Activated T-helper 9 cell treated with anti-CD3 and anti-CD28 coated beads, Interleukin-2, amount 50 U/mL, for 16 hours (primary cell): ENCODE results near the gene NME7.
"Not testable (repeated sequence)": the region's sequence is repeated elsewhere in the genome, so short reads cannot be mapped to it uniquely, and the experiment has no call there.

Experiments used
- DNase-seq: peaks from one replicate; pipeline ENCODE4 v3.0.0-alpha.2; 2020; ENCODE audit warnings: low read depth

NME7 gene

DNA sequence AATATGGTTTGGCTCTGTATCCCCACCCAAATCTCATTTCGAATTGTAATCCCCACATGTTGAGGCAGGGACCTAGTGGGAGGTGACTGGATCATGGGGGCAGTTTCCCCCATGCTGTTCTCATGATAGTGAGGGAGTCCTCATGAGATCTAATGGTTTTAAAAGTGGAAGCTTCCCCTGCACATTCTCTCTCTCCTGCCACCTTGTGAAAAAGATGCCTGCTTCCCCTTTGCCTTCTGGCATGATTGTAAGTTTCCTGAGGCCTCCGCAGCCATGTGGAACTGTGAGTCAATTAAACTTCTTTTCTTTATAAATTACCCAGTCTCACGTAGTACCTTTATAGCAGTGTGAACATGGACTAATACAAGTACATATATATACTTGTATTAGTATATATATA is 25.5 kb downstream of the NME7 start:
- DNase-seq: not testable (repeated sequence)

DNA sequence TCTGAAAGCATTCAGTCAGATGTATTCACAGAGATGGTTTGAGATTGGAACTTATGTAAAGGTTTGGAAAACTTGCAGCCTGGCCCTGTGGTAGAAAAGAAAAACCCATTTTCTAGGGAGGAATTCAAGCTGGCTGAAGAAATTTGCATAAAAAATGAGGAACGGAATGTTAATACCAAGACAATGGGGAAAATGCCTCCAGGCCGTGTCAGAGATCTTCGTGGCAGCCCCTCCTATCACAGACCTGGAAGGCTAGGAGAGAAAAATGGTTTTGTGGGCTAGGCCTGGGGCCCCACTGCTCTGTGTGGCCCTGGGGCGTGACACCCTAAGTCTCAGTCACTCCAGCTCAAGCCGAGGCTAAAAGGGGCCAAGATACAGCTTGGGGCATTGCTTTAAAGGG is 26.7 kb downstream of the NME7 start:
- no peak for DNase-seq

DNA sequence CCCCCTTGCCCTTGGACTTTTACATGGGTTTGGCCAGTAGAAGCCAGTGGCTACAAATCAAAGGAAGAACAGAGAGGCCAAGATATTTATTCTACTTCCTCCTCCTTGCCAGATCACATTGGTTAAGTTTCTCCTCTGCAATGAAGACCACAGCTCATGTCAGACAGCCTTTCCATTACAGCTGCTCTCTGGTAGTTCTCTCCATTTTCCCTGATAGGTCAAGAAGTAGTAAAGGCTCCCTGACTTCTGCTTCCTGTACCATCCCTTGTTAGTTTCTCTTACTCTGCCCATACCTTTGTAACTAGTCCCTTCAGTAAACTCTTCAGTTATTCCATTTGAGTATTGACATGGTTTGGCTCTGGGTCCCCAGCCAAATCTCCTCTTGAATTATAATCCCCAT is 27.8 kb downstream of the NME7 start:
- no peak for DNase-seq

DNA sequence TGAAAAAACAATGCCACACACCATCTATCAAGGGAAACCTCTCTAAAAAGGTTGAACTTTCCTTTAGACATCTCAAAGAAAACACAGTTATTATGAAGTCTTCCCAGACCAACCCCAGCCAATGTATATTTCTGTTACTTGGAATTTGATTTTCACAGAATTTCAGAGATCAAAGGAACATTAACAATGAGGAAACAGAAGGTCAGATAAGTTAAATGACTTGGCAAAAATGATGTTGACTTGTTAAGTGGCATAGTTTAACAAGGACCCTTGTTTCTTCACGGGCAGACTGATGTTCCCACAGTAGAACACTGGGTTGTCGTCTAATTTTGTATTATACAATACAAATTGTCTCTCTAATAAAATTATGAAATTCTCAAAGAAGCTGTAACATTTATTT is 29.0 kb downstream of the NME7 start:
- no peak for DNase-seq

DNA sequence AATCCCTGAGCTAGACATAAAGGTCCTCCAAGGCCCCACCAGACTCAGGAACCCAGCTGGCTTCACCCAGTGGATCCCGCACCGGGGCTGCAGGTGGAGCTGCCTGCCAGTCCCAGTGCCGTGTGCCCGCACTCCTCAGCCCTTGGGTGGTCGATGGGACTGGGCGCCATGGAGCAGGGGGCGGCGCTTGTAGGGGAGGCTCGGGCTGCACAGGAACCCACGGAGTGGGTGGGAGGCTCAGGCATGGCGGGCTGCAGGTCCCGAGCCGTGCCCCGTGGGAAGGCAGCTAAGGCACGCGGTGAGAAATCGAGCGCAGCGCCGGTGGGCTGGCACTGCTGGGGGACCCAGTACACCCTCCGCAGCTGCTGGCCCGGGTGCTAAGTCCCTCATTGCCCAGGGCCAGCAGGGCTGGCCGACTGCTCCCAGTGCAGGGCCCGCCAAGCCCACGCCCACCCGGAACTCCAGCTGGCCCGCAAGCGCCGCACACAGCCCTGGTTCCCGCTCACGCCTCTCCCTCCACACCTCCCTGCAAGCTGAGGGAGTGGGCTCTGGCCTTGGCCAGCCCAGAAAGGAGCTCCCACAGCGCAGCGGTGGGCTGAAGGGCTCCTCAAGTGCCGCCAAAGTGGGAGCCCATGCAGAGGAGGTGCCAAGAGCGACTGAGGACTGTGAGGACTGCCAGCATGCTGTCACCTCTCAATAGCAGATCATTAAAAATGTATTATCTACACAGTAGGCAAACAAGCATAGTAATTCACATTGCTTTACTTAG is 30.5 kb downstream of the NME7 start:
- DNase-seq: not testable (repeated sequence)

DNA sequence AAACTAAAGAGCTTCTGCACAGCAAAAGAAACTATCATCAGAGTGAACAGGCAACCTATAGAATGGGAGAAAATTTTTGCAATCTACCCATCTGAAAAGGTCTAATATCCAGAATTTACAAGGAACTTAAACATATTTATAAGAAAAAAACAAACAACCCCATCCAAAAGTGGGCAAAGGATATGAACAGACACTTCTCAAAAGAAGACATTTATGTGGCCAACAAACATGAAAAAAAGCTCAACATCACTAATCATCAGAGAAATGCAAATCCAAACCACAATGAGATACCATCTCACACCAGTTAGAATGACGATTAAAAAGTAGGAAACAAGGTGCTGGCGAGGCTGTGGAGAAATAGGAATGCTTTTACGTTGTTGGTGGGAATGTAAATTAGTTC is 32.9 kb downstream of the NME7 start:
- DNase-seq: not testable (repeated sequence)

DNA sequence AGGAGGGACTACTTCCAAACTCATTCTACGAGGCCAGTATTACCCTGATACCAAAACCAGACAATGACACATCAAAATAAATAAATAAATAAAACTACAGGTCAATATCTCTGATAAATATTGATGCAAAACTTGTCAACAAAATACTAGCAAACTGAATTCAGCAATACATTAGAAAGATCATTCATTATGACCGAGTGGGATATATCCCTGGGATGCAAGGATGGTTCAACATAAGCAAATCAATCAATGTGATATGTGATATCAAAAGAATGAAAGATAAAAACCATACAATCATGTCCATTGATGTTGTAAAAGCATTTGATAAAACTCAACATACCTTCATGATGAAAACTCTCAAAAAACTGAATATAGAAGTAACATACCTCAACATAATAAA is 36.7 kb downstream of the NME7 start:
- DNase-seq: no peak

DNA sequence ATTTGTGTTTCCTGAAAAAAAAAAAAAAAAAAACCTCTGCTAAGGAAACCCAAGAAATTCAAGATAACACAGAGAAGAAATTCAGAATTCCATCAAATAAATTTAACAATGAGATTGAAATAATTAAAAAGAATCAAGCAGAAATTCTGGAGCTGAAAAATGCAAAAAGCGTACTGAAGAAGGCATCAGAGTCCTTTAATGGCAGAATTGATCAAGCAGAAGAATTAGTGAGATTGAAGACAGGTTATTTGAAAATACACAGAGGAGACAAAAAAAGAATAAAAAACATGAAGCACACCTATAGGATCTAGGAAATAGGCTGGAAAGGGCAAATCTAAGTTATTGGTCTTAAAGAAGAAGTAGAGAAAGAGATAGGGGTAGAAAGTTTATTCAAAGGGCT is 38.2 kb downstream of the NME7 start:
- no peak for DNase-seq

DNA sequence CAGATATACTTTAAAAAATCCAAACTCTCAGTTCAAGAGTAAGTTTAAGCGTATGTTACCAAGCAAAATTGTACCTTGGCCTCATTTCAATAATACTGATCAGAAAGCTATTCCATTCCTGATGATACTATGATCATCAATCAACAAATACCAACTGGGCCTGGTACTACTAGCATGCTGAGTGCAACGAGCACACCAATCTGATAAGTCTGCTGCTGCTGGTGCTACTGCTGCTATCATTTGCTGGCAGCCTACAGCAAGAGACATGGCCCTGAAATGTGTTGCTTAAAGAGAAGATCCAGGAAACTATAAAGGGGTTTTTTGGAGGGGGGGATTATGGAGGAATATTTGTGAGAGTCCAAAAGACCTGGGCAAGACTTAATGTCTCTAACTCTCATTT is 39.7 kb downstream of the NME7 start:
- no peak for DNase-seq

DNA sequence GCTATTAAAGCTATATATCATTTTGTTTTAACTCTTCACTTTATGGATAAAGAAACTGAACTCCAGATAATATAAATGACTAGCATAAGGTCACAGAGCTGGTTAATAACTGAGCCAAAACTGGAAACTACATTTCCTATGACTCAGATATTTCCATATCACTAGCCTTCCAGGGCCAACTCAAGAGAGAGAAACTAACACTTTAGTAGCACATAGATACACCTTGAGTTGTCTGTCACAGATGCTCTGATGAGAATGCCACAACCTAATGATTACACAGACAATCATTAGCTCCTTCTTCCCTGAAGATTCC is 40.7 kb downstream of the NME7 start:
- no peak for DNase-seq

DNA sequence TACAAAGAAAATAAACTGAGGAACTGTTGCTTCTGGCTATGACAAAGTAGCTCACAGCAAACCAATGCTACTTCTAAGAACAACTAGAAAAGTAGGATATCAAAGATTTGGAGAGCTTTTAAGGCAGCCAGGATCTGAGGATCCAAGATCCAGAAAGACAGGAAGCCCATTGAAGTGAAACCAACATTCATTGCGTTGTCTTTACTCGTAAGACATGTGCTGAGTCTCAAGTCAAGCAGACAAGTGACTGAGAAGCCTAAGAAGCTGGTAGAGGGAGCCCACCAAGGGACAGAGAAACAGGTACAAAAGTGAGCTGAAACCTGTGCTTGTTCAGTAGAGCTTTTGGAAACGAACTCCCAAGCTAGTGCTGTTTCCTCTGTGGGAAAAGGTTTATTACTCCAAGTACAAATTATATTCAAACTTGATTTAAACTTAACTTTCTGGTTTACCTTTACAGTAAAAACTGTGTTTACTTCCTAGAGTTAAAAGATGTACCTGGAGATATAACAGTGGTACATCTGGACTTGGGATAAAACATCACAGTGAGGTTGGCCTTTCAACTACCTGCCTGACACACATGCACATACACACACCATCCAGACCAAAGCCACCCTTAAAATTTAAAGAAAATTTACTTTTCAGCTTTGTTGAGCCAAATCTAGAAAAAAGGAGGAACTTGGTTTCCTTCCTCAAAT is 41.2 kb downstream of the NME7 start:
- no peak for DNase-seq

DNA sequence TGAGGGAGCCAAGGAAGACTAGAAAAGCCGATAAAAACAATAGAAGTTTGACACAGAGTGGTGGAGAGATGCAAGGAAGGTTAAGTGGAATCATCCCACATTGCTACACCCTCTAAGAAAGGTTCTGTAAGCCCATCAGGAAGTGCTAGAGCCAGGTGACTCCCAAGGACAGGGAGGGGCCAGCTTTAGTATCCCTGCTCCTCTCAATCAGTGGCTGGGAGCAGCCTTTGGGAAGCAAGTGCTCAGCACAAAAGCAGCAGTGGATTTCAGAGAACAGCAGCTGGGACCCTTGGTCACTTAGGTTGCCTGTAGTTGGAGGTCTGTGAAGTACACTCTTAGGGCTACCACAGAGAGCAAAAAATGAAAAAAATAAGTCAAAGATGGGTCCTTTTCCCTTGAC is 42.5 kb downstream of the NME7 start:
- DNase-seq: no peak

DNA sequence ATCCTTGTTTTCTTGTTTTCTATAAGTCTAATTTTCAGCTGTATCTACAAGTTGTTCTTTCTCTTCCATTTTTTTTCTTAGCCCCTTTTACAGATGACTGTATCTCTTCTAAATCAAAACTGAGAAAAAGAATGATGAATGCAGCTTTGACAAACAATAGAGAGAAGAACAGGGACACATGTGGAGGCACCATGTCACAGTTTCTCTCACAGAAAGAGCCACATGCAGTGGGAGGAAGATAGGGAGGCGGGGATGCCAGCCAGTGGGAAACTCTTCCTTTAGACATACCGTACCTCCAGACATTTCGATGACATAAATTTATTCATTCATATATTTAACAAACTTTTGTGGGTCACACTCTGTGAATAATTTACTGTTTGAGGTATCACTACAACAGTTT is 45.5 kb downstream of the NME7 start:
- no peak for DNase-seq

DNA sequence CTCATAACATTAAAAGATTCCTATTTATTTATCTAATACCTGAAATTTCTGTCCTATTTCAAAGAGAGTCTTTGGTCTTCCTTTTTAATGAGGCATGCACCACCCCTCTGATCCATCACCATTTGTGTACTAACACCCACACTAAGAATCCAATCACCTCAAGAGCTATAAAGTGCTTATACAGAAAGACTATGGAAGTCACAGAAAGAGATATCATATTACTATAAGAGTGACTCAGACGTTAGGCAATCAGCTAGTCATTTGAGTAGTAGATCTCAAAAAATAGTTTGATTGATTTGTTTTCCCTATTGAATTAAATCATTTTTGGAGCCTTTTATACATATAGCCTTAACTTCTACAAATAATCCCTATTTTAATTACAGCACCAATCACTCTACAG is 46.1 kb downstream of the NME7 start:
- no peak for DNase-seq

DNA sequence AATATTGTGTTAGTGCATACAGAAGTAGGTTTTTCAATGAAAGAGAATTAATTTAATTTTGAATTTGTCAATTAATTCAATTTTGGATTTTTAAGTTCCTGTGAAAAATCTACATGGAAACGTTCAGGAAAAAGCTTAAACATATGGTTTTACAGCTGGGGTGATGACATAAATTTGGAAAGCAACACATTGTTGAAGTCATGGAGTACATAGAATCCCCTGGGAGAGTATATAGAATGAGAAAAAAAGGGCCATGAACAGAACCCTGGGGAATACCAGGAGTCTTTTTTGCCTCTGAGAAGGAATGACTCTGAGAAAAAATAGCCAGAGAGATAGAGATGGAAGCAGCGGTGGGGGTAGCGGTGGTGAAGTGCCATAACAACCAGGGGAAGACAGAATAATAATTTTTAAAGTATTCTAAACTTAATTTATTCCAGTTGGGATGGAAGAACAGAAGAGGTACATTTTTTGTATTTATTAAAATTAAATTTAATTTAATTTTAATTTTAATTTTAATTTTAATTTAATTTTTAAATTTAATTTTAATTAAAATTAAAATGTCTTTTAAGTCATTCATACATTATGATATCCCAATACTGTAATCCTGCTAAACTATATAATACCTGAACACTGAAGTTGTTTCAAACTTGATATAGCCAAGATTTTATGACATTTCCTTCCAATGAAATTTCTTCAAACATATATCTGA is 48.9 kb downstream of the NME7 start:
- no peak for DNase-seq

DNA sequence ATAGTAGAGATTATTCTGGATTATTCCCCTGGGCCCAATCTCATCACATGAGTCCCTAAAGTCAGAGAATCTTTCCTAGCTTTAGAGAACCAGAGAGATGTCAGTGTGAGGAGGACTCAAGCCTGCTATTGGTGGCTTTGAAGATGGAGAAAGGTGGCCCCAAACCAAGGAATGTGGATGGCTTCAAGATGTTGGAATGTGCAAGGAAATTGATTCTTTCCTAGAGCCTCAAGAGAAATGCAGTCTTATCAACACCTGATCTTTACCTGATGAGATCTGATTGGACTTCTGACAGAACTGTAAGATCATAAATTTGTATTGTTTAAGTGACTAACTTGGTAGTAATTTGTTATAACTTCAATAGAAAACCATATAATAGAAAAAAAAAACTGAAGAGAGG is 51.0 kb downstream of the NME7 start:
- DNase-seq: no peak

DNA sequence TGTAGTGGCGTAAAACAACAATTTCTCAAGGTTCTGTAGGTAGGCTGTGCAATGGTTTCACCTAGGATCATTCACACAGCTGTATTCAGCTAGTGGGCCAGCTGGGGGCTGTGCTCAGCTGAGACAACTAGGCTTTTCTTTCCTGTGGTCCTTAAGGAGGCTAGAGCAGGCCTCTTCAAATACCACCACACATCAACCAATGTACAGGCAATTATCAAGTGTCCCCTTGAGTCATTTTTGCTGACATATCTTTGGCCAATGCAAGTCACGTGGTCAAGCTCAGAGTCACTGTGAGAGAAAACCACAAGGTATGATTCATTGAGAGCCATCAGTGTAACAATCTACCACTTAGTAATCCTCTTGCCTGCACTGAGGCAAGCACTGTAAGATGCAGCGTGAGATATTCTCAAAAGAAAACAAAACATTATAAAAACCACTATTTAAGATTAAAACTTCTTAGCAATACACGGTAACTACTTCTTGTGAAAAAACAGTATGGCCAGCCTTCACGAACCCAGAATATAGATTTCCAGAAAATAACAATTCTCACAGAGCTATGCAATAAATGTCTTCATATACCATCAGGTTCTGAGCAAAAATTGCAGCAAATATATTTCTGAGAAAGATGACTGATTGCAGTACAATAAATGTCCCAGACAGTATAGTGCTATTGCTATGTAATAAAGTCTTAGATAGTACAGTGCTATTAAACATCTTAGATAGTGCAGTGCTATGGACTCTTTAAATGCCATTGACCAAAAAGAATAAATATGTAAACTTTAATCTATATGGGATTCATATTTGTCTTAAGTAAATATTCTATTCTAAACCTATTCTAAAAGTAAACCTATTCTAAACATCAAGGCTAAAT is 55.3 kb downstream of the NME7 start:
- peak; percentile 3 for DNase-seq

DNA sequence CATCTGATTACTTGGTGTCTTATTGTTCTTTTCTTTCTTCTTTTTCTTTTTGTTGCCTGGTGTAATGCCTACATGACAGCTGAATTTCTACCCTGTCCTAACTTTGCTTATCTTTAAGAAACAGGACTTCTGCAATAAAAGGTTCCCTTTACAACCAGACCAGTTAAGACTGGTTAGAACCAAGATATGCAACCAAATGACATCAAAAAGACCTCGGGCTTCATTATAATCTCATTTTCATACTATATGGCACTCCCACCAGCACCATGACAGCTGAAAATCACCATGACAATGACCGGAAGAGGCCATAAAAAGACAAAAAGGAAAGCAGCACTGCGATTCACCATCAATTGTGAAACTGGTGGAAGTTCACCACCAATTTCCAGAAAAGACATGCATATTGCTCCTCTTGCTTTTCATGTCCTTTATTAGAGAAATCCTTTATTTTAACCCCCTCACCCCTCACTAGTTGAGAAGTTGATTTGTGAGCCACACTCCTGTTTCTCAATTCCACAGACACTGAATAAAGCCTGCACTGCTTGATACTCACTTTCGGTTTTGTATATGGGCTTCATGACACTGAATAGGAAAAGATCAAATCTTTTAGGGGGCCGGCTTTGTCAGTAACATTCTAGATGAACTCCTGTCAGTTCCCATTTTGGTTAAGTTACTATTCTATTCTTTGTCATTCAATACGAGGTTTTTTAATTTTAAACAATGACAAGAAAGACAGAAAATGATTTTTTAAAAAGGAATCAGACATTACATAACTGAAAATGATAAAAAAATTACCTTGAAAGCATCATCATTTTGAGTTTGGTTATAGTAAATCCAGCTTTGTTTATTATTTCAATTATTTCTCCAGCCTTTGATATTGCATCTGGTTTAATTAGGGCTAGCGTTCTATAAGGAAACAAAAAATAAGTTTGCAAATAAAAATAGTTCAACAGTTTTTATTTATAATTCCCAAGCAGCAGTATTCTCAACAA is 58.1 kb downstream of the NME7 start:
- DNase-seq: no peak

DNA sequence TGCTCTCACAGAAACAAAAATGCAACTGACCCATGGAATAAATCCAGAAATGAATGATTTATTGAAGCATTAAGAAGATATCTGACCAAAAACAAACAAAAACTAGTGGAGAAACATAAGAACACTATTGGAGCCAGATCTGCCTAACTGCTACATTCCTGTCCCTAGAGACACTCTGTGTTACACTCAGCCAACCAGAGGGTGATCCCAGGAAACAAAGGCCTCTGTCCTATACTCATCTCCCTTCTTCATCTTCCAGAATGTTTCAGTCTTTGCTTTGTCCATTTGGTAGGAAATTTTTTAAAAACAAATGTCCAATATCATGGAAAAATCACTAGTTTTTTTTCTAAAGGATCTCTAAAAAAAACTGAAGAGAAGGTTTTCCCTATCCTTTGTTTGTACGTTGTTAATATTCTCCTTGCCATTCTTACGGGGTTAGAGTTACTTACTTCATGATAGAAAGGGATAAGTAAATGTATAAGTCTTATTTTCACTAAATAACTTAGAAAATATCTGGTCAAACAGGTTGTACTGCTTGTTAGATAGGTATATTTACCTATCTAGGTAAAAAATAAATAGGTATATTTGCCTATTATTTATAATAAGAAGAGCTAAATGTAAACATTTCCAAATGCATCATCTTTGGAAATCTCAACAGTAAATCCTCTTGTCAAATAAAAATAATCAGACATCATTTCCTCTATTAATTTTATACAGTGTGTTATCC is 59.1 kb downstream of the NME7 start:
- DNase-seq: no peak

DNA sequence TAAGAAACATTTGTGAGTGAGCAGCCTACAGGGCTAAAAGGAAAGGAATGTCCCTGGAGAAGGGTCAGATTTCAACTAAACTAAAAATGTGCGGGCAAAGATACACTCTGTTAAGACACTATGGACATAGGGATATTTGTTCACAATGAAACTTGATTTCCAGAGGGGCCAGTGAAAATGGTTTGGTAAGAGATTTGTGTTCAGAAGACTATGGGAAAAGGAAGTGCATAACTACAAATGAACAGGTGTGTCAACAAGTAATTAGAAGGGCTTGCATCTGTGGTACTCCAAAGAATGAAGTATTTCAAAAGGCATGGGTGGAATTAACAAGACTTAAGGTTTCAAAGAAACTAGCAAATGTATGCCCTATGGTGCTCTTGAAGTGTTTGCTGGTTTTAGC is 60.4 kb downstream of the NME7 start:
- DNase-seq: no peak

DNA sequence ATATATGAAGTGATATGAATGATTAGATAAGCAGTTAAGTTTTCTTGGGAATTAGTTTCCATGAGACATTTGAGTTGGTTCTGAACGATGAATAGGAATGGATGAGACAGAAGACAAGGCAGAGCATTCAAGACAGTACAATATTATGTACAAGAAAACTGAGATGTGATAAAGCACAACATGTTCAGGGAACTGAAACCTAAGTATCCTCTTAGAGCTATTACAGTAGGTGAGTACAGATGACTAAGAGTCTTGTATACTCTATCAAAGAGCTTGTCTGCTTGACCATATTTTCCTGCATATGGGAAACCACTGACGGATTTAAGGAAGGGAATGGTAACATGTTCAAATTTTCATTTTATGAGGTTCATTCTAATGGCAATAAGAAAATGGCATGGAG is 61.6 kb downstream of the NME7 start:
- no peak for DNase-seq
